DOHH2 (cell line): Measurements from ENCODE around the gene MTARC1.

Source experiments
- EZH2phosphoT487 ChIP-seq: fragments of 200-600 bp; sonication (generic); IDR thresholded peaks from 2 replicates; pipeline ENCODE4 v1.6.1; 2017; ENCODE audit warnings: borderline replicate concordance, mild to moderate bottlenecking, antibody characterized with exemption, low read length, moderate library complexity, mixed read lengths
- TF ChIP-seq, protein P1 (sequence below): fragments of 200-600 bp; sonication (generic); IDR thresholded peaks from one replicate; pipeline ENCODE4 v1.5.1; 2014; ENCODE audit warnings: antibody characterized with exemption, mild to moderate bottlenecking, low read depth, low read length; ENCODE audit not compliant: poor library complexity, severe bottlenecking

DNA sequence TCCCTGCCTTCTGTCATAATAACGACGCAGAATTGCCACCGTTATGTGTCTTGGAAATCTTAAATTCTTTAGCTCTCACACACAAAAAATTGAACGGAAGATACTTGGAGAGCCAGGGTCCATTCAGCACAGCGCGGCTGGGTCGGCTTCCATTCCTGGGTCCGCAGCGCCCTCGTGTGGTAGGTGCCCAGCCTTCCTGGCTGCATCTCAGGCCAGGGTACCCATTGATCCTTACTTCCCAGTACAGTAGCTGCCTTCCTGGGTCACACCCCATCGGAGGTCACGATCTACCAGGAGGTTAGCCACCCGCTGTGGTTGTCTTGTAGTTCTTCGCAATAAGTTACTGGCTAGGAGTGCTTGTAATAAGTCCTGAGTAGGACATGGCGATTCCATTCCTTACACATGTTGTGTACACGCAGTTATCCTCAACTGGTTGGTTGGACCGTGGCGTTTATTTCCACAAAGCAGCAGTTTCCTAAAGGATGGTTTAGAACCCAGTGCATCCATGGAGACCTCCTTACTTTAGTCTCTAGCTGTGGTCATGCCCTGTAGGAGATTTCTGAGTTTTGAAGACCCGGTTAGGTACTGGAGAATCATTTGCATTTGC lies 9.9 kb upstream of the MTARC1 start:
- TF ChIP-seq, protein P1, sequence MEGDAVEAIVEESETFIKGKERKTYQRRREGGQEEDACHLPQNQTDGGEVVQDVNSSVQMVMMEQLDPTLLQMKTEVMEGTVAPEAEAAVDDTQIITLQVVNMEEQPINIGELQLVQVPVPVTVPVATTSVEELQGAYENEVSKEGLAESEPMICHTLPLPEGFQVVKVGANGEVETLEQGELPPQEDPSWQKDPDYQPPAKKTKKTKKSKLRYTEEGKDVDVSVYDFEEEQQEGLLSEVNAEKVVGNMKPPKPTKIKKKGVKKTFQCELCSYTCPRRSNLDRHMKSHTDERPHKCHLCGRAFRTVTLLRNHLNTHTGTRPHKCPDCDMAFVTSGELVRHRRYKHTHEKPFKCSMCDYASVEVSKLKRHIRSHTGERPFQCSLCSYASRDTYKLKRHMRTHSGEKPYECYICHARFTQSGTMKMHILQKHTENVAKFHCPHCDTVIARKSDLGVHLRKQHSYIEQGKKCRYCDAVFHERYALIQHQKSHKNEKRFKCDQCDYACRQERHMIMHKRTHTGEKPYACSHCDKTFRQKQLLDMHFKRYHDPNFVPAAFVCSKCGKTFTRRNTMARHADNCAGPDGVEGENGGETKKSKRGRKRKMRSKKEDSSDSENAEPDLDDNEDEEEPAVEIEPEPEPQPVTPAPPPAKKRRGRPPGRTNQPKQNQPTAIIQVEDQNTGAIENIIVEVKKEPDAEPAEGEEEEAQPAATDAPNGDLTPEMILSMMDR = peak; percentile 97
- TF ChIP-seq EZH2phosphoT487 = no peak
